ENCODE results near the gene ECE1.
A peak's percentile ranks its signal among the peaks of the same experiment; 100 is the strongest.

ECE1 gene

DNA sequence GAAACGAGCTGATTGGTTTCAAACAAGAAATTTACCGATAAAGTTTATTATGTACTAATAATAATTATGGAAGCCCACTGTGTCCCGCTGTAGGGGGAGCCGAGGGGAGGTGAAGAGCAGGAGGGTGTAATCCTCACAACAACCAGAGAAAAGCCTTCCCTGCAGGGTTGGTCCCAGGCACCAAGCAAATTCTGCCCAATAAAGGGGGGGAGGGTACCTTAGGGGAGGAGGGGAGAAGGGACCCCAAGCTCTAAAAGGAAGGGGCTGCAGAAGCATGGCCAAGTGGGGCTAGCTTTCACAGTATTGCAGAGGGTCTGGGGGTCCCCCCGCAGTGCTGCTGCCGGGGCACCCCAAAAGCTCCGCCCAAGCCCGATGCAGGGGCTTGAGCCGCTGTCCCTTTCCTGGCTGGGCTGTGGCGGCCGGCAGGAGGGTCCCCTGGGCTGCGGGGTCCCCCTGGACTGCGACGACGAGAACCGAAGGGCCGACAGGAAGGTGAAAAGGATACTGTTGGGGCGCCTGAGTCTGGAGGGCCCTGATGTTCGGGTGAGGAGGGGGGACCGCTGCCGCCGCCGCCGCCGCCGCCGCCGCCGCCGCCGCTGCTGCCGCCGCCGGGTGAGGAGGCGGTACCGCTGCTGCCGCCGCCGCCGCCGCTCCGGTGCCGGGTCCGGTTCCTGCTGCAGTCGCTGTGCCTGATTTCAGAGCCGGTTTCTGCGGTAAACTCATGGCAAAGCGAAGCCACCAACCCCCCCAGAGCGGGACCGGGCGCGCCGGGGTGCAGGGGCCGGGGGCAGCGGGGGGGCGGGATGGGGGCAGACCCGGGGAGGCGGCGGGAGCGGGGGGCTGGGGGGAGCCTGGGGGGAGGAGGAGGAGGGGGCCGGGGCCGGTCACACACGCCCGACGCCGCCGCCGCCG, 114.3 kb downstream of the ECE1 start:
- H3K9me2 ChIP-seq (replicated peaks; ENCODE audit: low read depth, low read length): no peaks in the 10 kb centered on the region
- H3K4me1 ChIP-seq (ENCODE audit: insufficient read depth, low read length, poor library complexity, severe bottlenecking): peaks cover 30% of the 10 kb centered on the region
- H3K36me3 ChIP-seq (ENCODE audit: insufficient read depth, low read length): no peaks in the 10 kb centered on the region
- TF ChIP-seq, protein P1, sequence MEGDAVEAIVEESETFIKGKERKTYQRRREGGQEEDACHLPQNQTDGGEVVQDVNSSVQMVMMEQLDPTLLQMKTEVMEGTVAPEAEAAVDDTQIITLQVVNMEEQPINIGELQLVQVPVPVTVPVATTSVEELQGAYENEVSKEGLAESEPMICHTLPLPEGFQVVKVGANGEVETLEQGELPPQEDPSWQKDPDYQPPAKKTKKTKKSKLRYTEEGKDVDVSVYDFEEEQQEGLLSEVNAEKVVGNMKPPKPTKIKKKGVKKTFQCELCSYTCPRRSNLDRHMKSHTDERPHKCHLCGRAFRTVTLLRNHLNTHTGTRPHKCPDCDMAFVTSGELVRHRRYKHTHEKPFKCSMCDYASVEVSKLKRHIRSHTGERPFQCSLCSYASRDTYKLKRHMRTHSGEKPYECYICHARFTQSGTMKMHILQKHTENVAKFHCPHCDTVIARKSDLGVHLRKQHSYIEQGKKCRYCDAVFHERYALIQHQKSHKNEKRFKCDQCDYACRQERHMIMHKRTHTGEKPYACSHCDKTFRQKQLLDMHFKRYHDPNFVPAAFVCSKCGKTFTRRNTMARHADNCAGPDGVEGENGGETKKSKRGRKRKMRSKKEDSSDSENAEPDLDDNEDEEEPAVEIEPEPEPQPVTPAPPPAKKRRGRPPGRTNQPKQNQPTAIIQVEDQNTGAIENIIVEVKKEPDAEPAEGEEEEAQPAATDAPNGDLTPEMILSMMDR (conservative IDR thresholded peaks at IDR 0.05; ENCODE audit: low read length): no peak
- no peak for TF ChIP-seq EZH2phosphoT487 (IDR thresholded peaks at IDR 0.05; ENCODE audit: borderline replicate concordance)
- no peaks in the 10 kb centered on the region for H3K9me3 ChIP-seq (ENCODE audit: insufficient read depth, low read depth, low read length)
- peaks cover 50% of the 10 kb centered on the region for H3K79me2 ChIP-seq (ENCODE audit: insufficient read depth, low read length)
- peak overlapping the region; percentile 91 for H3K4me3 ChIP-seq (ENCODE audit: low read length, poor library complexity, severe bottlenecking)
- peaks cover 39% of the 10 kb centered on the region for H4K20me1 ChIP-seq (ENCODE audit: insufficient read depth, low read length, poor library complexity, severe bottlenecking)
- H3K4me2 ChIP-seq (ENCODE audit: low read depth, low read length, poor library complexity, severe bottlenecking): peak overlapping the region; percentile 75
- peak overlapping the region; percentile 74 for H3K9ac ChIP-seq (ENCODE audit: low read depth, low read length, poor library complexity, severe bottlenecking)
- H3K27me3 ChIP-seq (ENCODE audit: insufficient read depth, low read length, poor library complexity, severe bottlenecking): peaks cover 4% of the 10 kb centered on the region
- H2AFZ ChIP-seq (ENCODE audit: low read length): 0 out of 2 replicates have a peak overlapping the region, but pooled peaks have one; percentile 38
- H3F3A ChIP-seq (ENCODE audit: low read depth): no peaks in the 10 kb centered on the region

DNA sequence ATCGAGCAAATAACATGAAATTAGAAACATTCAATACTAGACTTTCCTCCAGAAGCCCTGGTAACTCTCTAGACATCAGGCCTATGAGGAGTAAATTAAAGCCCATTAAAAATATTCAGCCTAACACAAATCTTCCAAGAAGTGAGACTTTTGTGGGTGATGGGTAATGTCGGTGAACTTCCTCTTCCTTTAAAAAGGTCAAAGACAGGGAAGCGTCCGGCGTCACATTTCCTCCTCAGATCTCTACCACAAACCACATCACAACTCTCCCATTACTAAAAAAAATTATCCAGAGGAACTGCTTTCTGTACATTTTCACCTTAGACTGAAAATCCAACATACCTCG, 115.0 kb downstream of the ECE1 start:
- Histone ChIP-seq H4K20me1 (ENCODE audit: insufficient read depth, low read length, poor library complexity, severe bottlenecking) (peaks cover 39% of the 10 kb centered on the region), H3K4me2 (ENCODE audit: low read depth, low read length, poor library complexity, severe bottlenecking) (peak overlapping the region; percentile 75), H3K9me2 (replicated peaks; ENCODE audit: low read depth, low read length) (no peaks in the 10 kb centered on the region), H3K9ac (ENCODE audit: low read depth, low read length, poor library complexity, severe bottlenecking) (peak overlapping the region; percentile 74), H3F3A (ENCODE audit: low read depth) (no peaks in the 10 kb centered on the region), H3K79me2 (ENCODE audit: insufficient read depth, low read length) (peaks cover 56% of the 10 kb centered on the region), H2AFZ (ENCODE audit: low read length) (no peak overlapping the region), H3K9me3 (ENCODE audit: insufficient read depth, low read depth, low read length) (no peaks in the 10 kb centered on the region), H3K4me3 (ENCODE audit: low read length, poor library complexity, severe bottlenecking) (peak overlapping the region; percentile 91), H3K36me3 (ENCODE audit: insufficient read depth, low read length) (no peaks in the 10 kb centered on the region), H3K4me1 (ENCODE audit: insufficient read depth, low read length, poor library complexity, severe bottlenecking) (peaks cover 30% of the 10 kb centered on the region), H3K27me3 (ENCODE audit: insufficient read depth, low read length, poor library complexity, severe bottlenecking) (peaks cover 4% of the 10 kb centered on the region)
- no peak for TF ChIP-seq EZH2phosphoT487 (IDR thresholded peaks at IDR 0.05; ENCODE audit: borderline replicate concordance)
- TF ChIP-seq, protein P1 (conservative IDR thresholded peaks at IDR 0.05; ENCODE audit: low read length): no peak

DNA sequence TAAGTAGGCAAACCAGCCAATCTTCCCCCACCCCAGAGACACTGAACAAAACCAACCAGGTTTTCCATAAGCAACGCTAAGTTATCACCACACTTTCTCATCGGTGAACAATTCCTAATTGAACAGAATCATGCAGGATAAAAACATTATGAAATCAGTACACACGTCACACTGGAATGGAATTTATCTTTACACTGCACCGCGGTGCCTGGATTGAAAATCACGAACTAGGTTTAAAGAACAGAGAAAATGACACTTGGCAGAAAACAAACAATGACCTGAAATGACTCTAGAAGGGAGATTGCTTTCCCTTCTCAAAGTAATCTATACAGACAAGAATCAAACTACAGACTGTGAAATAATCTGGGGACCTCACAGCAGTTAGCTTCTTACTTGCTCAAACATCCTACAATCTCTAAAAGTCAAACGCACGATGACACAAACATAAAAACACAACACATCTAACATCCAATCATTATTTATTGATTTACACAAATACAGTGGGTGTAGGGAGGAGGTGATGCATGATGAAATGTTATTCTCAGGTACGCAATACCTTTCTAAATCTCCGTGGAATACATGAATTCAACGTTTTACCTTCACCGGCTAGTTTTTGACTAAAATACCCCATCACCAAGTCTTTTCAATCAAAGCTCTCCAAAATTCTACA, 115.5 kb downstream of the ECE1 start:
- Histone ChIP-seq H3K4me3 (ENCODE audit: low read length, poor library complexity, severe bottlenecking) (peak overlapping the region; percentile 91), H2AFZ (ENCODE audit: low read length) (no peak overlapping the region), H3F3A (ENCODE audit: low read depth) (no peaks in the 10 kb centered on the region), H4K20me1 (ENCODE audit: insufficient read depth, low read length, poor library complexity, severe bottlenecking) (peaks cover 39% of the 10 kb centered on the region), H3K9me3 (ENCODE audit: insufficient read depth, low read depth, low read length) (no peaks in the 10 kb centered on the region), H3K4me2 (ENCODE audit: low read depth, low read length, poor library complexity, severe bottlenecking) (peak overlapping the region; percentile 75), H3K9me2 (replicated peaks; ENCODE audit: low read depth, low read length) (no peaks in the 10 kb centered on the region), H3K4me1 (ENCODE audit: insufficient read depth, low read length, poor library complexity, severe bottlenecking) (peaks cover 30% of the 10 kb centered on the region), H3K79me2 (ENCODE audit: insufficient read depth, low read length) (peaks cover 59% of the 10 kb centered on the region), H3K36me3 (ENCODE audit: insufficient read depth, low read length) (no peaks in the 10 kb centered on the region), H3K27me3 (ENCODE audit: insufficient read depth, low read length, poor library complexity, severe bottlenecking) (peaks cover 4% of the 10 kb centered on the region), H3K9ac (ENCODE audit: low read depth, low read length, poor library complexity, severe bottlenecking) (peak overlapping the region; percentile 74)
- no peak for TF ChIP-seq EZH2phosphoT487 (IDR thresholded peaks at IDR 0.05; ENCODE audit: borderline replicate concordance)
- TF ChIP-seq, protein P1 (conservative IDR thresholded peaks at IDR 0.05; ENCODE audit: low read length): no peak
